HepG2 (cell line): ENCODE results near the gene TMEM87B. TPM values are rescaled to one million over a fixed set of nuclear protein-coding genes. Genes with fewer than 3 reads are reported as not detected.

Experiments used
- ATAC-seq: fragments of 200-7000 bp; cut with Tn5 transposase; 3 replicates; pipeline ENCODE4 v1.9.1; 2020; ENCODE audit warnings: mild to moderate bottlenecking, moderate library complexity
- BruUV-seq: library from RNA; stranded (reverse); fragments of 400-500 nt; replicated peaks from 2 replicates; lab custom pipeline; 2021; lab: Mats Ljungman, UMichigan
- CTCF ChIA-PET: fragments of 300-600 bp; formaldehyde crosslinking; extraction: SDS; loops from one replicate; lab custom pipeline; 2021; ENCODE audit warnings: low total read pairs, inconsistent platforms, low intra/inter-chr PET ratio; lab: Yijun Ruan, JAX
- POLR2A ChIA-PET: fragments of 350-600 bp; sonication (Branson Sonifier 250); formaldehyde crosslinking; loops from one replicate; lab custom pipeline; 2020; ENCODE audit warnings: antibody characterized with exemption, inconsistent platforms; lab: Yijun Ruan, JAX
- DNase-seq: peaks from one replicate; pipeline ENCODE4 v3.0.0-alpha.2; 2015; ENCODE audit warnings: low spot score
- FAIRE-seq: peaks from 3 replicates; lab custom pipeline; 2011; peaks lifted over from hg19 to GRCh38; lab: Jason Lieb, UNC
- H2AFZ ChIP-seq: one replicate; pipeline ENCODE4 v1.6.1; 2011; ENCODE audit warnings: low read length, inconsistent platforms
- H3K27ac ChIP-seq: fragments of 300-600 bp; 3 replicates; pipeline ENCODE4 v1.8.0; 2011; ENCODE audit warnings: mixed run types, mild to moderate bottlenecking, mixed read lengths, low read length, inconsistent platforms; ENCODE audit not compliant: insufficient read depth; ENCODE audit errors: extremely low read length
- H3K27me3 ChIP-seq, 2 experiments: fragments of 200-600 bp in 1 of 2; 2 replicates in 1 of 2; 3 replicates in 1 of 2; pipeline versions ENCODE4 v1.6.0 to v1.8.0; 2011; ENCODE audit warnings: low read length in 2 of 2, mild to moderate bottlenecking in 2 of 2, moderate library complexity in 2 of 2, inconsistent platforms in 1 of 2; ENCODE audit not compliant: insufficient read depth in 2 of 2, control insufficient read depth in 1 of 2
- H3K36me3 ChIP-seq, 2 experiments: fragments of 200-600 bp in 1 of 2; replicated peaks in 1 of 2; 2 replicates in 1 of 2; 3 replicates in 1 of 2; pipeline versions ENCODE4 v1.5.1 to v1.8.0; 2011; ENCODE audit warnings: low read length in 2 of 2, inconsistent platforms in 1 of 2; ENCODE audit not compliant: insufficient read depth in 2 of 2, control insufficient read depth in 1 of 2
- H3K4me1 ChIP-seq: 2 replicates; pipeline ENCODE4 v1.5.1; 2012; ENCODE audit warnings: low read length, inconsistent platforms; ENCODE audit not compliant: insufficient read depth
- H3K4me2 ChIP-seq: 2 replicates; pipeline ENCODE4 v1.6.0; 2011; ENCODE audit warnings: low read depth, low read length, inconsistent platforms
- H3K4me3 ChIP-seq, 3 experiments: fragments of 200-600 bp in 1 of 3; sonication (generic), shearing (Covaris generic) in 1 of 3; replicated peaks in 1 of 3; 2 replicates each; pipeline ENCODE4 v1.5.1; 2011 to 2016; ENCODE audit warnings: low read length in 3 of 3, inconsistent platforms in 2 of 3, low read depth in 2 of 3, mild to moderate bottlenecking in 2 of 3, control low read depth in 1 of 3, mixed read lengths in 1 of 3; ENCODE audit not compliant: insufficient read depth in 1 of 3
- H3K79me2 ChIP-seq: one replicate; pipeline ENCODE4 v1.6.1; 2011; ENCODE audit warnings: low read length, inconsistent platforms; ENCODE audit not compliant: insufficient read depth
- H3K9ac ChIP-seq: 2 replicates; pipeline ENCODE4 v1.6.0; 2011; ENCODE audit warnings: mild to moderate bottlenecking, low read depth, low read length, inconsistent platforms; ENCODE audit not compliant: insufficient read depth
- H3K9me3 ChIP-seq: 2 replicates; pipeline ENCODE4 v1.5.1; 2012; ENCODE audit warnings: mild to moderate bottlenecking, low read length
- H4K20me1 ChIP-seq: 2 replicates; pipeline ENCODE4 v1.6.0; 2011; ENCODE audit warnings: inconsistent platforms, mild to moderate bottlenecking, low read length, moderate library complexity; ENCODE audit not compliant: insufficient read depth
- CTCF ChIP-seq: sonication (generic); formaldehyde crosslinking; IDR thresholded peaks from 2 replicates; pipeline ENCODE4 v1.5.0; 2020; ENCODE audit warnings: mild to moderate bottlenecking, missing genetic modification reagents, moderate library complexity
- E2F5 ChIP-seq: sonication (generic); formaldehyde crosslinking; conservative IDR thresholded peaks from 2 replicates; pipeline ENCODE4 v1.4.0; 2020; ENCODE audit warnings: missing genetic modification reagents
- HMGXB4 ChIP-seq, 2 experiments: sonication (generic) in 1 of 2; formaldehyde crosslinking in 1 of 2; IDR thresholded peaks; 2 replicates each; pipeline versions ENCODE4 v1.4.0 to v1.6.1; 2018 to 2020; ENCODE audit warnings: missing genetic modification reagents in 2 of 2, borderline replicate concordance in 1 of 2, low read depth in 1 of 2, mild to moderate bottlenecking in 1 of 2, missing biosample characterization in 1 of 2
- TIGD3 ChIP-seq: sonication (generic); formaldehyde crosslinking; IDR thresholded peaks from 2 replicates; pipeline ENCODE4 v1.5.1; 2020; ENCODE audit warnings: mild to moderate bottlenecking, missing genetic modification reagents, borderline replicate concordance
- ZBTB42 ChIP-seq: sonication (generic); formaldehyde crosslinking; IDR thresholded peaks from 2 replicates; pipeline ENCODE4 v1.5.0; 2020; ENCODE audit warnings: mild to moderate bottlenecking, missing genetic modification reagents
- ZNF558 ChIP-seq: sonication (generic); formaldehyde crosslinking; IDR thresholded peaks from 2 replicates; pipeline ENCODE4 v1.9.0; 2022; ENCODE audit warnings: mild to moderate bottlenecking, missing genetic modification reagents, borderline replicate concordance
- ZNF646 ChIP-seq: sonication (generic); formaldehyde crosslinking; IDR thresholded peaks from 2 replicates; pipeline ENCODE4 v1.9.0; 2021; ENCODE audit warnings: mild to moderate bottlenecking, missing genetic modification reagents
- ZNF75D ChIP-seq: sonication (generic); formaldehyde crosslinking; IDR thresholded peaks from 2 replicates; pipeline ENCODE4 v1.8.1; 2023; ENCODE audit warnings: missing genetic modification reagents, mild to moderate bottlenecking, borderline replicate concordance
- ZNF775 ChIP-seq: sonication (generic); formaldehyde crosslinking; IDR thresholded peaks from 2 replicates; pipeline ENCODE4 v1.4.0; 2020; ENCODE audit warnings: missing genetic modification reagents, mild to moderate bottlenecking, moderate library complexity, borderline replicate concordance
- WGBS: methylation state at CpG from one replicate; pipeline ENCODE4 v1.1.6; 2017; ENCODE audit warnings: low lambda C conversion rate; 5-methylcytosine and 5-hydroxymethylcytosine counted together
- in situ Hi-C: cut with HindIII; loops from 2 replicates; pipeline ENCODE4 v1.10.0; 2017; ENCODE audit warnings: low pct_unique_long_range_greater_than_20kb; ENCODE audit not compliant: extremely low pct_ligation_motif_present
- intact Hi-C: fragments of 100-400 bp; cut with micrococcal nuclease; formaldehyde crosslinking; loops from one replicate; pipeline ENCODE4 v1.10.0; 2022; ENCODE audit not compliant: unreplicated experiment
- polyA plus RNA-seq, 8 experiments: library from polyadenylated mRNA; depleted of rRNA in 3 of 8; stranded (reverse) in 7 of 8; unstranded in 1 of 8; fragments of >200 nt; fragmentation: Illumina TruSeq in 4 of 8; extraction: Trizol in 4 of 8; gene quantifications; 2 replicates each; pipeline versions ENCODE4 v1.2.1 to v1.2.3, GENCODE V29; 2011 to 2016; ENCODE audit warnings: low read depth in 4 of 8, missing spikeins in 1 of 8, mixed read lengths in 1 of 8; ENCODE audit not compliant: insufficient read depth in 1 of 8
- total RNA-seq, 5 experiments: library from RNA; depleted of rRNA; stranded (reverse); fragments of >200 nt; fragmentation: Illumina TruSeq; extraction: Trizol; gene quantifications; 2 replicates each; pipeline ENCODE4 v1.2.3, GENCODE V29; 2016; ENCODE audit warnings: low read depth in 1 of 5

The TMEM87B gene
- total and polyA plus RNA-seq, 2 of the 13 experiments (the other 11 are each of a cell fraction or from before 2014, with no cell fraction given), result 15.1 to 16.2 TPM

- DNase-seq (no peak), ATAC-seq (no peak), FAIRE-seq (no peak)
- no peaks in the 10 kb centered on the region for H3K4me1 ChIP-seq
- no peaks in the 10 kb centered on the region for H3K27me3 ChIP-seq
- no TSS peak for BruUV-seq
- POLR2A ChIA-PET, result no interaction called here
- no peaks in the 10 kb centered on the region for H3K9me3 ChIP-seq
- TF ChIP-seq CTCF (CRISPR knock-in tag), result no peak
- TF ChIP-seq HMGXB4 (CRISPR knock-in tag; IDR thresholded peaks at IDR 0.05; ENCODE audit: borderline replicate concordance in 1 of 2, low read depth in 1 of 2), result no peak
- no peak for TF ChIP-seq ZNF775 (CRISPR knock-in tag)
- TF ChIP-seq TIGD3 (CRISPR knock-in tag), result no peak
- TF ChIP-seq ZNF646, result no peak
- no peak for TF ChIP-seq ZNF75D (CRISPR knock-in tag)
- no peak for TF ChIP-seq ZNF558 (CRISPR knock-in tag)
- TF ChIP-seq ZBTB42 (CRISPR knock-in tag), result no peak
- no peak for TF ChIP-seq E2F5 (CRISPR knock-in tag)
- H3K36me3 ChIP-seq, result peaks cover 24 to 71% of the 10 kb centered on the region in 2 experiments
- WGBS, result 97% methylated on average over 4 of the region's 4 CpGs
- no peak overlapping the region for H3K4me3 ChIP-seq
- intact Hi-C loops (no loop called here), in situ Hi-C loops (no loop called here)
- H2AFZ ChIP-seq, result no peak overlapping the region
- H3K27ac ChIP-seq, result no peak overlapping the region
- H3K79me2 ChIP-seq, result no peaks in the 10 kb centered on the region
- no peak overlapping the region for H3K9ac ChIP-seq
- no peak overlapping the region for H3K4me2 ChIP-seq
- no peaks in the 10 kb centered on the region for H4K20me1 ChIP-seq
- CTCF ChIA-PET, result no interaction called here
These were observed 49.0 kb upstream of the TMEM87B start for GRCh38 chr2:112006076-112006410.
